Activated naive CD4-positive, alpha-beta T cell treated with anti-CD3 and anti-CD28 coated beads for 36 hours (primary cell): ENCODE results near the gene CRHR1. TPM values are rescaled to one million over a fixed set of nuclear protein-coding genes. Genes with fewer than 3 reads are reported as not detected.

Source experiments
- CTCF ChIA-PET: fragments of 350-600 bp; sonication (Branson Sonifier 250); formaldehyde crosslinking; loops from one replicate; lab custom pipeline; 2021; ENCODE audit warnings: antibody characterized with exemption; lab: Charles Lee
- DNase-seq: peaks from one replicate; pipeline ENCODE4 v3.0.0-alpha.2; 2020
- H3K27ac Mint-ChIP-seq: one replicate; pipeline ENCODE4 v1.8.0; 2021; ENCODE audit warnings: mild to moderate bottlenecking, mixed read lengths
- H3K27me3 Mint-ChIP-seq: one replicate; pipeline ENCODE4 v1.8.0; 2021; ENCODE audit warnings: low read depth, mixed read lengths
- H3K36me3 Mint-ChIP-seq: one replicate; pipeline ENCODE4 v1.8.0; 2021; ENCODE audit warnings: low read depth, mixed read lengths
- H3K4me1 Mint-ChIP-seq: one replicate; pipeline ENCODE4 v1.8.0; 2021; ENCODE audit warnings: low read depth, mixed read lengths
- H3K4me3 Mint-ChIP-seq: one replicate; pipeline ENCODE4 v1.8.0; 2021; ENCODE audit warnings: mild to moderate bottlenecking, moderate library complexity, mixed read lengths
- H3K9me3 Mint-ChIP-seq: one replicate; pipeline ENCODE4 v1.8.0; 2021; ENCODE audit warnings: mixed read lengths
- intact Hi-C: fragments of 100-400 bp; cut with micrococcal nuclease; formaldehyde crosslinking; loops from one replicate; pipeline ENCODE4 v1.15.1; 2023
- total RNA-seq, 2 experiments: library from RNA; stranded (reverse); gene quantifications; one replicate each; pipeline ENCODE4 v1.2.3, GENCODE V29; 2021

The CRHR1 gene
- total RNA-seq, 2 experiments from 2014 or later: not detected

DNA sequence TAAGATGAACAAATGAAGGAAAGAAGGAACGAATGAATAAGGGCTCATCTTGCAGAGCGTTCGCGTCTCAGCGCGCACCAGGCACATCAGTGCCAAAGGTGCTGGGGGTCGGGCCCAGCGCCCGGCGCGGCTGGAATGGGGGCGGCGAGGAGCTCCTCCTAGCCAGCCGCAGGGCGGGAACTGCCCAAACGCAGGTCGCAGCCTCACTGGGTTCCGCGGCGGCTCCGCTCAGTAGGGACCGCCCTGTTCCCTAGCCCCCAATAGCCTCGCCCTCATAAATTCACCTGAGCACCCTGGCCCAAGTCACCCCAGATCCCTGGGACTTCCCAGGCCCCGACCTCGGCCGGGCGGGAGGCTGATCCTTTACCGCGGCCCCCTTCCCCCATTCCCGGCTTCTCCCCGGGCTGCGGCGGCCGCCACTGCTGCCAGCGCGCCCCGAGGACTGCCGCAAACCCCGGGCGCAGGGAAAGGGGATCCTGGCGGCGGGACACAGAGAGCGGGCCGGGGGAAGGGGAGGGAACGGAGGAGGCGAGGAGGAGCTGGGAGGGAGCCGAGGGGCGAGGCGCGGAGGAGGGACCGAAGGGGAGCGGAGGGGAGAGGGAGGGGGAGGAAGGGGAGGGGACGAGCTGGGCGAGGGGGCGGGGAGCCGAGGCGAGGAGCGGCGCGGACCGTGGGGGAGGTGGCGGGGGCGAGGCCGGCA, 377 bp upstream of the CRHR1 start:
- H3K4me3 Mint-ChIP-seq: peak overlapping the region; percentile 67
- no peaks in the 10 kb centered on the region for H3K9me3 Mint-ChIP-seq
- H3K27me3 Mint-ChIP-seq: peaks cover 51% of the 10 kb centered on the region
- intact Hi-C loops: loop anchor here (1.0 kb wide), 1 partner anchor 49 kb away; no protein-coding TSS in a partner anchor
- H3K36me3 Mint-ChIP-seq: no peaks in the 10 kb centered on the region
- H3K4me1 Mint-ChIP-seq: peaks cover 4% of the 10 kb centered on the region
- no peak overlapping the region for H3K27ac Mint-ChIP-seq
- peak; percentile 9 for DNase-seq
- CTCF ChIA-PET: interaction anchor here (0.6 to 1.2 kb wide), 4 partner anchors 47 to 977 kb away, joined by 3 to 4 read pairs (median 4); no protein-coding TSS in a partner anchor

GRCh38 chr17:45784741-45785479, 790 bp downstream of the CRHR1 start:
- Mint-ChIP-seq H3K27ac (no peak overlapping the region), H3K4me3 (peak overlapping the region; percentile 61), H3K4me1 (peaks cover 4% of the 10 kb centered on the region), H3K9me3 (no peaks in the 10 kb centered on the region), H3K36me3 (no peaks in the 10 kb centered on the region), H3K27me3 (peaks cover 55% of the 10 kb centered on the region)
- CTCF ChIA-PET: no interaction called here
- intact Hi-C loops: no loop called here
- DNase-seq: peak; percentile 49

DNA sequence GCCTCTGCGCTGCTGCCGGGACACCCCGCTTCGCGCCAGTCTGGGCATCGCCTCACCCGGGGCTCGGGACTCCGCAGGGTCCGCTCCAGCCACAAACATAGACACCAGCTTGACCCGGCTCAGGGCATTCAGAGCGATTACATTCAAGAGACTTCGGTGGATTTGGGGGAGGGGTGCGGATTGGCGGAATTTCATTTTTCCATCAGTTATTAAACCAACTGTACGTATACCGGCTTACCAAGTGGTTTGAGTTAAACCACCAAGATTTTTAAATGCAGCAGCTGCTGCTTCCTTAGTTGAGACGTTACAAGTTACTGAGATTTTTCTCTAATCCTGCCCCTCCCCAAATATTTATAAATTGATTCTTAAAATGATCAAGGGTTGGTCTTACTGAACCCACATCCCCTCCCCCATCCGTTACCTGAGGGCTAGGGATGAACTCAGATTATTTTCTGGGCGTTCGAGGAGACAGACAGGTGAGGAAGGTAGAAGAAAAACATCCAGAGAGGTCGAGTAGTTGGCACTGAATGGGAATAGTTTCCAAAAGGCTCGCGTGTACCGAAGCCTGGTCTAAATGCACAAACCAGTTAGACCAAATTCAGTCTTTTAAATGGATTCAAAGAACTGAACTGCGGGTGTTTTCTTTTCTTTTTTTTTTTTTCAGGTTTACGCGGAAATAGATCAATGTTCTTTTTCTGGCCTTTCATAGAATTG, 1.5 kb downstream of the CRHR1 start:
- intact Hi-C loops: no loop called here
- Mint-ChIP-seq H3K4me1 (peaks cover 4% of the 10 kb centered on the region), H3K9me3 (no peaks in the 10 kb centered on the region), H3K27me3 (peaks cover 50% of the 10 kb centered on the region), H3K4me3 (peak overlapping the region; percentile 12), H3K27ac (no peak overlapping the region), H3K36me3 (no peaks in the 10 kb centered on the region)
- CTCF ChIA-PET: no interaction called here
- no peak for DNase-seq

DNA sequence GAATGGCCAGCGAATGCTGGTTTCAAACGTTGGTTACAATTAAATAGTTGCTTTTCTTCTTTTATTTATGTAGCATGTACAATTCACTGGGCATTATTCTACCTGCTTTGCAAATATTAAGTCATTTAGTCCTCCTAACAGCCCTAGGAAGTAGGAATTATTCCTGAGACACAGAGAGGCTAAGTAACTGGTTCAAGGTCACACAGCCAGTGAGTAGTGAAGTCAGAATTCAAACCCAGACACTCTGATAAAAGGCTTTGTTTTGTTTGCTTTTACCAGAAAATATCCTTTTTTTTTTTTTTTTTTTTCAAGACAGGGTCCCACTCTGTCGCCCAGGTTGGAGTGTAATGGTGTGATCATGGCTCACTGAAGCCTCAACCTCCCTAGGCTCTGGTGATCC, 2.2 kb downstream of the CRHR1 start:
- no peak for DNase-seq
- CTCF ChIA-PET: interaction anchor here (1.4 kb wide), 1 partner anchor 46 kb away, joined by 5 read pairs; no protein-coding TSS in a partner anchor
- no peak overlapping the region for H3K27ac Mint-ChIP-seq
- no peak overlapping the region for H3K4me3 Mint-ChIP-seq
- peaks cover 46% of the 10 kb centered on the region for H3K27me3 Mint-ChIP-seq
- peaks cover 4% of the 10 kb centered on the region for H3K4me1 Mint-ChIP-seq
- intact Hi-C loops: no loop called here
- H3K36me3 Mint-ChIP-seq: no peaks in the 10 kb centered on the region
- no peaks in the 10 kb centered on the region for H3K9me3 Mint-ChIP-seq

DNA sequence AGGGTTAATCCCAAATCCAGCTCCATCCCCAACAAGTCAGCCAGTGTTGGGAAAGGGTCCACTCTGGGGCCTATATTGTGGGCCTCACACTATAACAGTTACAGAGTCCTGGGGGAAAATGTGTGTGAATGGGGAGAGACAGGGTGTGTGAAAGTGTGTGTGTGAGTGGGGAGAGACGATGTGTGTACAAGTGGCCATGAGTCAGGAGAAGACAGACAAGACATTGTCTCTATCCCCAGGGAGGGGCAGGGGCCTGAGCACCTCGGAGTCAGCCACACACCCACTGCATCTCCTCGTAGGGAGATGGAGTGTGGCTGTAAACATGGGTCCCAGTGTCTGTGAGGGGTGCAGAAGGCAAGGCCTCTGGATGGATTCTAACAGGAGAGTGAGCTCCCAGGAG, 2.9 kb downstream of the CRHR1 start:
- peaks cover 4% of the 10 kb centered on the region for H3K4me1 Mint-ChIP-seq
- no peaks in the 10 kb centered on the region for H3K9me3 Mint-ChIP-seq
- no peaks in the 10 kb centered on the region for H3K36me3 Mint-ChIP-seq
- no peak overlapping the region for H3K4me3 Mint-ChIP-seq
- H3K27ac Mint-ChIP-seq: no peak overlapping the region
- DNase-seq: no peak
- peaks cover 44% of the 10 kb centered on the region for H3K27me3 Mint-ChIP-seq
- intact Hi-C loops: no loop called here
- CTCF ChIA-PET: interaction anchor here (1.4 kb wide), 1 partner anchor 45 kb away, joined by 5 read pairs; no protein-coding TSS in a partner anchor

- H3K27ac Mint-ChIP-seq: no peak overlapping the region
- H3K36me3 Mint-ChIP-seq: no peaks in the 10 kb centered on the region
- intact Hi-C loops: no loop called here
- peaks cover 4% of the 10 kb centered on the region for H3K4me1 Mint-ChIP-seq
- H3K27me3 Mint-ChIP-seq: peaks cover 44% of the 10 kb centered on the region
- CTCF ChIA-PET: interaction anchor here (1.3 to 1.4 kb wide), 2 partner anchors 44 to 65 kb away, joined by 3 to 5 read pairs; no protein-coding TSS in a partner anchor
- H3K9me3 Mint-ChIP-seq: no peaks in the 10 kb centered on the region
- no peak overlapping the region for H3K4me3 Mint-ChIP-seq
- no peak for DNase-seq
Observed at GRCh38 chr17:45787656-45788055, 3.5 kb downstream of the CRHR1 start.

- H3K27me3 Mint-ChIP-seq: peaks cover 42% of the 10 kb centered on the region
- peaks cover 4% of the 10 kb centered on the region for H3K4me1 Mint-ChIP-seq
- no peaks in the 10 kb centered on the region for H3K36me3 Mint-ChIP-seq
- H3K9me3 Mint-ChIP-seq: no peaks in the 10 kb centered on the region
- no peak overlapping the region for H3K4me3 Mint-ChIP-seq
- intact Hi-C loops: no loop called here
- H3K27ac Mint-ChIP-seq: no peak overlapping the region
- CTCF ChIA-PET: interaction anchor here (1.3 kb wide), 1 partner anchor 64 kb away, joined by 3 read pairs; no protein-coding TSS in a partner anchor
- DNase-seq: no peak
Observed at GRCh38 chr17:45788057-45788456, 3.9 kb downstream of the CRHR1 start.

GRCh38 chr17:45789874-45790273, 5.8 kb downstream of the CRHR1 start:
- peaks cover 39% of the 10 kb centered on the region for H3K27me3 Mint-ChIP-seq

DNA sequence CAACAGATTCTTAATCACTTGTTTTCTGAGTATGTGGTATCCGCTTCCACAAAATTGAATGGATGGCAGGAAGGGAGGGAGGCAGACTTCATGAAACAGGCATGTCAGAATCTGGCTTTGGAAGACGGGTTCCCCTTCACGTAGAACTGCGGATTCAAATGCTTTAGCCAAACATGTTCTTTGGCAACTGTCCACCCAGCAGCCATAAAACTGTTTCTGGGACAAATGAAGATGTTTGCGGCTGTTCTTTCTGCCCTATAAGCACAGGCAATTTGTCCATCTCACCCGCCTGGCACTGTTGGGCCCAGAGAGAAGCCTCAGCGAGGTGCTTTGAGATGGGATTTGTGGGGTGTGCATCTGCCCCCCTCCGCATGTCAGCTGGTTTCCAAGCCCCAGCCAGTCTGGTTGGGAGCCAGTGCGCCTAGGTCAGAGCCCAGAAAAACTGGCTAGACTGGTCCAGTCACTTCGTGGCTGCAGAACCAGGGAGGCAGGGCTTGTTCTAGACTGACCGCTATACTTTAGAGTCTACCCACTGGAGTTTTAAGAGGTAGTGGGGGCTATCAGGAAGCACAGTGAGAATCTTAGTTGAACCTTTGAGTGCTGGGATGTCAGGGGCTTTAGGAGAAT, 6.3 kb downstream of the CRHR1 start:
- peaks cover 38% of the 10 kb centered on the region for H3K27me3 Mint-ChIP-seq
- H3K27ac Mint-ChIP-seq: no peak overlapping the region
- no peaks in the 10 kb centered on the region for H3K9me3 Mint-ChIP-seq
- DNase-seq: no peak
- no peaks in the 10 kb centered on the region for H3K36me3 Mint-ChIP-seq
- H3K4me3 Mint-ChIP-seq: no peak overlapping the region
- intact Hi-C loops: no loop called here
- H3K4me1 Mint-ChIP-seq: no peaks in the 10 kb centered on the region
- CTCF ChIA-PET: interaction anchor here (0.6 kb wide), 1 partner anchor 240 kb away, joined by 5 read pairs; no protein-coding TSS in a partner anchor

More at GRCh38 chr17:45789874-45790273, 5.8 kb downstream of the CRHR1 start:
- Mint-ChIP-seq H3K36me3 (no peaks in the 10 kb centered on the region), H3K4me1 (no peaks in the 10 kb centered on the region), H3K4me3 (no peak overlapping the region), H3K9me3 (no peaks in the 10 kb centered on the region), H3K27ac (no peak overlapping the region)
- CTCF ChIA-PET: interaction anchor here (0.6 kb wide), 1 partner anchor 240 kb away, joined by 5 read pairs; no protein-coding TSS in a partner anchor
- DNase-seq: no peak
- intact Hi-C loops: no loop called here

- H3K27me3 Mint-ChIP-seq: peaks cover 31% of the 10 kb centered on the region
- DNase-seq: no peak
- H3K36me3 Mint-ChIP-seq: no peaks in the 10 kb centered on the region
- no peak overlapping the region for H3K27ac Mint-ChIP-seq
- intact Hi-C loops: no loop called here
- no peaks in the 10 kb centered on the region for H3K9me3 Mint-ChIP-seq
- no peaks in the 10 kb centered on the region for H3K4me1 Mint-ChIP-seq
- CTCF ChIA-PET: no interaction called here
- H3K4me3 Mint-ChIP-seq: no peak overlapping the region
Observed at GRCh38 chr17:45791041-45791582, 7.0 kb downstream of the CRHR1 start.

DNA sequence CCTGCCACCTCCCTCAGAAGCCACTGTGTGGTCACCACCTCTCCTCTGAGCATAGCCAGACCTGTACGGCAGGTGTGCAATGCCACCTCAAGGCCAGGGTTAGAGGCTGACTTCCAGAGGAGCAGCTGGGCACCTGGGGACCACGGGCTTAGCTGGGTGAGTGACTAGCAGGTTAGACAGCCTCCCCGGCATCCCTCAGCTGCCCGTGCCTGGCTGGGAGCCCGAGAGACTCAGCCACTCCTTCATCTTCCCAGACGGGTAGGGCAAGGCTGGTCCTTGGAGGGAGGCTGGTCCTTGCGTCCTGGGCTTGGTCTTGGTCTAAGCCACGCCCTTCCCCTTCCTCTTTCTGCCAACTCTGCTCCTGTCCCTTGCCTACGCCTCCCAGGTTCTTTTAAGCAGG, 7.8 kb downstream of the CRHR1 start:
- Mint-ChIP-seq H3K27me3 (peaks cover 28% of the 10 kb centered on the region), H3K4me3 (no peak overlapping the region), H3K9me3 (no peaks in the 10 kb centered on the region), H3K4me1 (no peaks in the 10 kb centered on the region), H3K36me3 (no peaks in the 10 kb centered on the region), H3K27ac (no peak overlapping the region)
- DNase-seq: no peak
- CTCF ChIA-PET: no interaction called here
- intact Hi-C loops: no loop called here
